HG02642 (cell line): Measurements from ENCODE around the gene PTPN11.

Source experiments
- ATAC-seq: cut with Tn5 transposase; IDR thresholded peaks from one replicate; pipeline ENCODE4 v1.9.1; 2021; ENCODE audit warnings: mild to moderate bottlenecking; ENCODE audit not compliant: unreplicated experiment, poor library complexity

Gene PTPN11

GRCh38 chr12:112535637-112536366 is 117.1 kb downstream of the PTPN11 start:
- no peak for ATAC-seq

GRCh38 chr12:112536367-112536730 is 117.6 kb downstream of the PTPN11 start:
- ATAC-seq, result no peak

- no peak for ATAC-seq
These were observed 119.1 kb downstream of the PTPN11 start for GRCh38 chr12:112537710-112538396.

- ATAC-seq, result no peak
These were observed 120.0 kb downstream of the PTPN11 start for GRCh38 chr12:112538740-112539139.

GRCh38 chr12:112539221-112539620 is 120.5 kb downstream of the PTPN11 start:
- ATAC-seq, result no peak

- ATAC-seq, result no peak
These were observed 121.3 kb downstream of the PTPN11 start for GRCh38 chr12:112540021-112540420.

- no peak for ATAC-seq
These were observed 125.0 kb downstream of the PTPN11 start for GRCh38 chr12:112543751-112544150.

- ATAC-seq, result no peak
These were observed 127.6 kb downstream of the PTPN11 start for GRCh38 chr12:112546339-112546738.

GRCh38 chr12:112546996-112547395 is 128.2 kb downstream of the PTPN11 start:
- ATAC-seq, result no peak

- no peak for ATAC-seq
These were observed 130.3 kb downstream of the PTPN11 start for GRCh38 chr12:112549031-112549430.

GRCh38 chr12:112551681-112552080 is 132.9 kb downstream of the PTPN11 start:
- no peak for ATAC-seq

GRCh38 chr12:112555621-112556233 is 137.0 kb downstream of the PTPN11 start:
- no peak for ATAC-seq

- no peak for ATAC-seq
These were observed 139.3 kb downstream of the PTPN11 start for GRCh38 chr12:112557951-112558630.
